ENCODE measurements around the gene KLK7.

The KLK7 gene

DNA sequence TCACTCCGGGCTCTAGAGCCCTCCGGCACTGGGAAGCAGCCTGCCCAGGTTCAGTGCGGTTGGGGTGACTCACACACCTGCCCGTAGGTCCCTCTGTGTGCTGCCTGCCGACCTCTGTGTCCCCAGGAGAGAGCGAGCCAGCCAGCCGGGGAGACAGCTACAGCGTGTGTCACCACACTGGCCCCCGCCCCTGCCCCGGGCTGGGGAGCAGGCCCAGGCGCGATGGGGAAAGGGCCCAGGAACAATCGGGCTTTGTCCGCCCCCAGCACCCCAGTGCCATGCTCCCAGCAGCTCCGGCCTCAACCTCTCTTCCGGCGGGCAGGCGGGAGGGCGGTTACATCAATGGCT is 14.3 kb downstream of the KLK7 start, which contains the start of gene KLK6:
Gene KLK6, minus strand, starts transcription at position 179 of the 348 bp plus-strand sequence. CDS start 1,487 bp downstream, outside the sequence.
- no peaks in the 10 kb centered on the region for H3K27me3 ChIP-seq (ENCODE audit: insufficient read depth, low read length, poor library complexity, severe bottlenecking)
- no peaks in the 10 kb centered on the region for H4K20me1 ChIP-seq (ENCODE audit: insufficient read depth, low read length, poor library complexity, severe bottlenecking)
- H3K4me3 ChIP-seq (ENCODE audit: low read length, poor library complexity, severe bottlenecking): no peak within 1 kb of the TSS
- H3K9me3 ChIP-seq (ENCODE audit: insufficient read depth, low read depth, low read length): no peaks in the 10 kb centered on the region; the same call in 1 of the 2 replicates
- no peaks in the 10 kb centered on the region for H3K79me2 ChIP-seq (ENCODE audit: insufficient read depth, low read length)
- H3F3A ChIP-seq (ENCODE audit: low read depth): no peaks in the 10 kb centered on the region
- H2AFZ ChIP-seq (ENCODE audit: low read length): no peak within 1 kb of the TSS
- H3K4me2 ChIP-seq (ENCODE audit: low read depth, low read length, poor library complexity, severe bottlenecking): no peak within 1 kb of the TSS
- no peaks in the 10 kb centered on the region for H3K4me1 ChIP-seq (ENCODE audit: insufficient read depth, low read length, poor library complexity, severe bottlenecking)
- TF ChIP-seq, protein P1, sequence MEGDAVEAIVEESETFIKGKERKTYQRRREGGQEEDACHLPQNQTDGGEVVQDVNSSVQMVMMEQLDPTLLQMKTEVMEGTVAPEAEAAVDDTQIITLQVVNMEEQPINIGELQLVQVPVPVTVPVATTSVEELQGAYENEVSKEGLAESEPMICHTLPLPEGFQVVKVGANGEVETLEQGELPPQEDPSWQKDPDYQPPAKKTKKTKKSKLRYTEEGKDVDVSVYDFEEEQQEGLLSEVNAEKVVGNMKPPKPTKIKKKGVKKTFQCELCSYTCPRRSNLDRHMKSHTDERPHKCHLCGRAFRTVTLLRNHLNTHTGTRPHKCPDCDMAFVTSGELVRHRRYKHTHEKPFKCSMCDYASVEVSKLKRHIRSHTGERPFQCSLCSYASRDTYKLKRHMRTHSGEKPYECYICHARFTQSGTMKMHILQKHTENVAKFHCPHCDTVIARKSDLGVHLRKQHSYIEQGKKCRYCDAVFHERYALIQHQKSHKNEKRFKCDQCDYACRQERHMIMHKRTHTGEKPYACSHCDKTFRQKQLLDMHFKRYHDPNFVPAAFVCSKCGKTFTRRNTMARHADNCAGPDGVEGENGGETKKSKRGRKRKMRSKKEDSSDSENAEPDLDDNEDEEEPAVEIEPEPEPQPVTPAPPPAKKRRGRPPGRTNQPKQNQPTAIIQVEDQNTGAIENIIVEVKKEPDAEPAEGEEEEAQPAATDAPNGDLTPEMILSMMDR (conservative IDR thresholded peaks at IDR 0.05; ENCODE audit: low read length): no peak
- no peak for TF ChIP-seq EZH2phosphoT487 (IDR thresholded peaks at IDR 0.05; ENCODE audit: borderline replicate concordance)
- no peak within 1 kb of the TSS for H3K9ac ChIP-seq (ENCODE audit: low read depth, low read length, poor library complexity, severe bottlenecking)
- H3K9me2 ChIP-seq (replicated peaks; ENCODE audit: low read depth, low read length): no peaks in the 10 kb centered on the region
- H3K36me3 ChIP-seq (ENCODE audit: insufficient read depth, low read length): no peaks in the 10 kb centered on the region

DNA sequence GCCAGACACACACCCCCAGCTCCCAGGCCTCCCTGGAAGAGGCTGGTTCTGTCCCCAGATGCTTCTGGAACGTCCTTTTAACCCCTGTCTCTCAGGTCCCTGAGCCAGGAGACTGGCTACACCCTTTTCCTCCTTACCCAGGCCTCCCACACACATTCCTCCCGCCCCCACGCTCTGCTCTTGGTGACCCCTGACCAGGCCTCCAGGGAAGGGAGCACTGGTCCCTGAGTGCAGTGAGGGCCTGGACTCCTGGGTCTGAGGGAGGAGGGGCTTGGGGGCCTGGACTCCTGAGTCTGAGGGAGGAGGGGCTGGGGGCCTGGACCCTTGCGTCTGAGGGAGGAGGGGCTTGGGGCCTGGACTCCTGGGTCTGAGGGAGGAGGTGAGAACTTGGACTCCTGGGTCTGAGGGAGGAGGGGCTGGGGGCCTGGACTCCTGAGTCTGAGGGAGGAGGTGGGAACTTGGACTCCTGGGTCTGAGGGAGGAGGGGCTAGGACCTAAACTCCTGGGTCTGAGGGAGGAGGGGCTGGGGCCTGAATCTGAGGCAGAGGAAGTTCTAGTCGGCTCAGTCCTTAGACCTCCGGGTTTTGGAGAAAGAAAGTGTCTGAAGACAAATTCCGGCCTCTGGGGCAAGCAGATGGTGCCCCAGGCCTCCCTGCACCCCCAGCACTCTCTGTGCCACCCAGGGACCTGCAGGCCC is 14.9 kb downstream of the KLK7 start:
- no peaks in the 10 kb centered on the region for H3K27me3 ChIP-seq (ENCODE audit: insufficient read depth, low read length, poor library complexity, severe bottlenecking)
- no peaks in the 10 kb centered on the region; the same call in 1 of the 2 replicates for H3K9me3 ChIP-seq (ENCODE audit: insufficient read depth, low read depth, low read length)
- H3K9me2 ChIP-seq (replicated peaks; ENCODE audit: low read depth, low read length): no peaks in the 10 kb centered on the region
- H2AFZ ChIP-seq (ENCODE audit: low read length): no peak overlapping the region
- H3K36me3 ChIP-seq (ENCODE audit: insufficient read depth, low read length): no peaks in the 10 kb centered on the region
- no peaks in the 10 kb centered on the region for H4K20me1 ChIP-seq (ENCODE audit: insufficient read depth, low read length, poor library complexity, severe bottlenecking)
- H3K9ac ChIP-seq (ENCODE audit: low read depth, low read length, poor library complexity, severe bottlenecking): no peak overlapping the region
- H3K4me2 ChIP-seq (ENCODE audit: low read depth, low read length, poor library complexity, severe bottlenecking): no peak overlapping the region
- H3K4me3 ChIP-seq (ENCODE audit: low read length, poor library complexity, severe bottlenecking): no peak overlapping the region
- H3F3A ChIP-seq (ENCODE audit: low read depth): no peaks in the 10 kb centered on the region
- no peaks in the 10 kb centered on the region for H3K4me1 ChIP-seq (ENCODE audit: insufficient read depth, low read length, poor library complexity, severe bottlenecking)
- TF ChIP-seq, protein P1 (conservative IDR thresholded peaks at IDR 0.05; ENCODE audit: low read length): no peak
- TF ChIP-seq EZH2phosphoT487 (IDR thresholded peaks at IDR 0.05; ENCODE audit: borderline replicate concordance): no peak
- H3K79me2 ChIP-seq (ENCODE audit: insufficient read depth, low read length): no peaks in the 10 kb centered on the region

DNA sequence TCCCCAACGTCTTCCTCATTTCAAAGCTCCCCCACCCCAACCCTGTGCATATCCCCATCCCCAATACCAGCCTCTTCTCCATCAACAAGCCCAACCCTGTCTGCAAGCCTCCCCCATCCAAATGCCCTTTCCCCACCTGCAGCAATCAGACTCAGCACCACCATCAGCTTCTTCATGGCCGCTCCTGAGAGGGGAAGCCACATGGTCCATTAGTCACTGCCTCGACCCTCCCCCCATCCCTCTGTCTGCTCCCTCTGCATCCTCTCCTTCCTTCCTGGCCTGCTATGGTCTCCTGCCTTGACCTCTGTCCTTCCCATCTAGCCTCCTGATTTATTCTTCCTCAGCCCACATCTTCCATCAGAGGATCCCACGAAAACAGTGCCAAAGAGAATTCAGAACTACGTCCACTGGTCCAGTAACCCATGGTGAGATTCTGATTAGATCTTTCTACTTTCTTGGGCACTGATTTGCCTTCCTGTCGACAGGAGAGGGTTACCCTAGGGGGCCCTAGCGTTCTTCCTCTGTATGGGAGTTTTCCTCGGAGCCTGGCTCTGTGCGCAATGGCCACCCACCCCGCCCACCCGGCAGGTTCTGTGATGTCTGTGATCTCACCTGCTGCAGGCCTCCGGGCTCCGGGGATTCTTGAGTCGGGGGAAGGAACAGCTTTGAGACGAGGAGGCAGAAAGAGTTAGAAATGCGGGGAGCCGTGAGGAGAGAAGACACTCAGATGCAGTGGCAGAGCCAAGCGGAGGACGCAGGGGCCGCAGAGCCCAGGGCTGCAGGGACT is 15.6 kb downstream of the KLK7 start:
- H3K36me3 ChIP-seq (ENCODE audit: insufficient read depth, low read length): no peaks in the 10 kb centered on the region
- no peaks in the 10 kb centered on the region for H3K79me2 ChIP-seq (ENCODE audit: insufficient read depth, low read length)
- no peak for TF ChIP-seq EZH2phosphoT487 (IDR thresholded peaks at IDR 0.05; ENCODE audit: borderline replicate concordance)
- TF ChIP-seq, protein P1 (conservative IDR thresholded peaks at IDR 0.05; ENCODE audit: low read length): no peak
- H3F3A ChIP-seq (ENCODE audit: low read depth): no peaks in the 10 kb centered on the region
- H3K4me2 ChIP-seq (ENCODE audit: low read depth, low read length, poor library complexity, severe bottlenecking): no peak overlapping the region
- H3K9me2 ChIP-seq (replicated peaks; ENCODE audit: low read depth, low read length): no peaks in the 10 kb centered on the region
- H3K9me3 ChIP-seq (ENCODE audit: insufficient read depth, low read depth, low read length): no peaks in the 10 kb centered on the region; the same call in 1 of the 2 replicates
- H3K4me1 ChIP-seq (ENCODE audit: insufficient read depth, low read length, poor library complexity, severe bottlenecking): no peaks in the 10 kb centered on the region
- H3K4me3 ChIP-seq (ENCODE audit: low read length, poor library complexity, severe bottlenecking): no peak overlapping the region
- H3K27me3 ChIP-seq (ENCODE audit: insufficient read depth, low read length, poor library complexity, severe bottlenecking): no peaks in the 10 kb centered on the region
- H4K20me1 ChIP-seq (ENCODE audit: insufficient read depth, low read length, poor library complexity, severe bottlenecking): no peaks in the 10 kb centered on the region
- no peak overlapping the region for H3K9ac ChIP-seq (ENCODE audit: low read depth, low read length, poor library complexity, severe bottlenecking)
- H2AFZ ChIP-seq (ENCODE audit: low read length): no peak overlapping the region

All from Loucy (cell line).